ENCODE measurements around the gene HAAO.

GRCh38 chr2:42810971-42811811 is 18.8 kb upstream of the HAAO start:
- TF ChIP-seq CTCF (IDR thresholded peaks at IDR 0.05) = no peak
- no peak for TF ChIP-seq ZFX (IDR thresholded peaks at IDR 0.05; ENCODE audit: borderline replicate concordance)
